NT2/D1 (cell line): ENCODE measurements around the gene SCN1B.

ENCODE experiments used
- SUZ12 ChIP-seq: IDR thresholded peaks from 2 replicates; pipeline ENCODE4 v1.6.1; 2011; ENCODE audit not compliant: insufficient read length, insufficient read depth; ENCODE audit errors: extremely low read depth
- YY1 ChIP-seq: IDR thresholded peaks from 2 replicates; pipeline ENCODE4 v1.6.1; 2011; ENCODE audit not compliant: insufficient read length, insufficient read depth

DNA sequence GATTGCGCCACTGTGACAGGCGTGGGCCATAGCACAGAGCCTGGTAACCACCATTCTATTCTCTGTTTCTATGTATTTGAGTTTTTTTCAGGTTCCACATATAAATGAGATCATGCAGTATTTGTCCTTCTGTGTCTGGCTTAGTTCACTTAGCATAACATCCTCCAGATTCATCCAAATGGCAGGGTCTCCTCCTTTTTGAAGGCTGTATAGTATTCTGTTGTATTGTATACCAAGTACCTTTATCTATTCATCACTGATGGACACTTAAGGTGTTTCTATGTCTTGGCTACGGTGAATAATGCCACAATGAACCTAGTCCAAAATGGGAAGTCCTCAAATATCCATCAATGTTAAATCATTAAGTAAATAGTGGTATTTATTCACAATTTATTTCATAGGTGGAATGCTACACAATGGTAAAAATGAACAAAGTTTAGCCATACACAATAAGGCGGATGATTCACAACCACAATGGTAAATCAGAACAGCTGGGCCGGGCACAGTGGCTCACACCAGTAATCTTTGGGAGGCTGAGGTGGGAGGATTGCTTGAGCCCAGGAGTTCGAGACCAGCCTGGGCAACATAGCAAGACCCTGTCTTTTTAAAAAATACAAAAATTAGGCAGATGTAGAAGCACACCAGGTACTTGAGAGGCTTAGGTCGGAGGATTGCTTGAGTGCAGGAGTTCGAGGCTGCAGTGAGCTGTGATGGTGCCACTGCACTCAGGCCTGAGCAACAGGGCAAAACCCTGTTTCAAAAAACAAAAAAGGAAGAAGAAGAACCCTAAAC, 38.5 kb upstream of the SCN1B start:
- TF ChIP-seq SUZ12 (no peak), YY1 (no peak)
